ENCODE data around the gene FOXD2.
"Not testable (repeated sequence)": the region's sequence is repeated elsewhere in the genome, so short reads cannot be mapped to it uniquely, and the experiment has no call there.

The FOXD2 gene

DNA sequence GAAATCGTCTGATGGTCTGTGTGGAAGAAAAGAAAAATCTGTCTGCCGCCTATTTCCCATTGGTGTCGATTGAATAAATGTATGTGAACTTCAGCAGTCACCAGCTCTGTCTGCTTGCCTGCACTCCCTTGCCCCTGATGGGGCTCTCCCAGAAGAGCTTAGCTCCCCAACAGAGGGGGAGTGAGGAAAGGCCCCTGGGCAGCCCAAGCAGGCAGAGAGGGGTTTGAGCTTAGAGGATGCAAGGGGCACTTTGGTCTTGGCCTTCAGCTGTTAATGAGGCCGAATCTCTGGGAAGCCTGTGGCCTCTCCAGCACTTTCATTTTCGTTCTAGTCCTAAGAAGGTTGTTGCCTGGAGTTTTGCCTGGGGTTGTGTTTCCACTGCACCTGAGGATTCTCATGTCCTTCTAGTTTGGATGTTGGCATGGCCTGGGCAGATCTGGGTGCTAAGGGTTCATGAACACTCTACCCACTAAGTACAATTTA is 2.8 kb downstream of the FOXD2 start:
- no peak for DNase-seq

DNA sequence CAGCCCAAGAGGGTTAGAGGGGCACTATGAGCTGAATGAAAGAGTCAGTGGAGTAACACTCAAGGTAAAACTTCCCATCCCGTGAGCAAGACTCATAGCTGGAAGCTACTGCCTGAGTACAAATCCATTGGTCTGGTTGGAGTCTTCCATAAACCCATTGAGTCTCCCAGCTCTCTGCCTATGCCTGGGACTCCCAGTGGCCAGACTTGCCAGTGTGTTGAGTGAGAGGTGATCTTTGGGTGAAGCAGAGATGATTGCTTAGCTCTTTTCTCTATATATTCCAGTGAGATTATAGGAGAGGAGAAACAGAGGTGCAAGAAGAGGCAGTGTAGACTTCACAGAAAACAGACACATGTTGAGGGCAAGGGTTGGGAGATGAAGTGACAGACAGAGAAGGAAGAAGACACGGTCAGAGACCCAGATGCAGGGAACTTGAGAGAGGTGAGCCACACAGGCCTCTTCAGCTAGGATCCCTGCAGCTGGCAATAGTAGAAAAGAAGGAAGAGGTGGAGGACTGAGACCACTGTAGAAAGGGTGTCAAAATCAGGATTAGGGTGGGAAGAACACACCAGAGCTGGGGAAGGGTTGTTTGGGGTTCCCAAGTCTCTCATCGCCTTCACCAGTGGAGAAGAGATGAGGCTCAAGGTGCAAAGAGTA is 3.7 kb downstream of the FOXD2 start:
- DNase-seq, result no peak

- DNase-seq, result no peak
Measured at GRCh38 chr1:47442202-47442601, 4.4 kb downstream of the FOXD2 start.

DNA sequence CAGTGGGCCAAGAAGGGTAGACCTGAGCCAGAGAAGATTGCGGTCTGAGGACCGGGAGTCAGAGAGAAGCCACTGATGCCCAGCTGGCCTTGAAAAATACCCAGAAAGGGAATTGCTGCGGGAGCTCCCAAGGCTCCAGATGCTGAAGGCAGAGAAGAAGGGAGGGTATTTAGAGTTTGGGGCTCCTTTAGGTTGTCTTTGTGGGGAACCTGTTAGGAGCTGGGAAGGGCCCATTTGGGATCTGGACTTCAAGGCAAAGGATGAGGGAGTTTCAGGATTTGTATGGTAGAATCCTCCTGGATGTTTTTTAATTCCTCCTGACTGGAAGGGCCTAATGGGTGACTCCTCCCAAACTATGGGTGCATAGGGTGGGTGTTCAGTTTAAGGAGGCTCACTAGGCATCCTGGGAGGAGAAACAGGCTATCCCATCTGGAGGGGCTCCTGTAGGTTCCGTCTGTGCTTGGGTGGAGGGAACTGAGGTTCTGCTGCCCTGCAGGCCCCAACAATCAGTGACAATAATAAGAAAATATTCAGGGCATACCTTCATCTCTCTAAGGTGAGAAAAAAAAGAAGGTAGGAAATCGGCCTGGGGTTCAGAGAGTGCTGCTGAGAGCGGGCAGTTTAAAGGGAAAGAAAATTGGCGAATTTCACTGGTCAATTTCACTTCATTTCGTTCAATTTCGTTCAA is 5.1 kb downstream of the FOXD2 start:
- no peak for DNase-seq

GRCh38 chr1:47443530-47444296 is 5.9 kb downstream of the FOXD2 start:
- DNase-seq, result no peak

DNA sequence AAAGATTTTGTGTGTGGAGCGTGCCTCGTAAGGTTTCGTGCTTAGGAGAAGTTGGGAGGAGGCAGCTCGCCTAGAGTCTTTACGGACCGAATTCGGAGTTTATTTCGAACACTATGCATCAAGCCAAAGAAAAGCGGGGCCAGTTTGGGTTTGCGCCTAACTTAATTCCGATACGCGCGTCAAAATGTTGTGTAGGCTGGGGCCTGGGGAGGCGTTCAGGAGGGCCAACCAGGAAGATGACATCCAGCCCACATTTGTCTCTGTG is 6.4 kb downstream of the FOXD2 start:
- no peak for DNase-seq

DNA sequence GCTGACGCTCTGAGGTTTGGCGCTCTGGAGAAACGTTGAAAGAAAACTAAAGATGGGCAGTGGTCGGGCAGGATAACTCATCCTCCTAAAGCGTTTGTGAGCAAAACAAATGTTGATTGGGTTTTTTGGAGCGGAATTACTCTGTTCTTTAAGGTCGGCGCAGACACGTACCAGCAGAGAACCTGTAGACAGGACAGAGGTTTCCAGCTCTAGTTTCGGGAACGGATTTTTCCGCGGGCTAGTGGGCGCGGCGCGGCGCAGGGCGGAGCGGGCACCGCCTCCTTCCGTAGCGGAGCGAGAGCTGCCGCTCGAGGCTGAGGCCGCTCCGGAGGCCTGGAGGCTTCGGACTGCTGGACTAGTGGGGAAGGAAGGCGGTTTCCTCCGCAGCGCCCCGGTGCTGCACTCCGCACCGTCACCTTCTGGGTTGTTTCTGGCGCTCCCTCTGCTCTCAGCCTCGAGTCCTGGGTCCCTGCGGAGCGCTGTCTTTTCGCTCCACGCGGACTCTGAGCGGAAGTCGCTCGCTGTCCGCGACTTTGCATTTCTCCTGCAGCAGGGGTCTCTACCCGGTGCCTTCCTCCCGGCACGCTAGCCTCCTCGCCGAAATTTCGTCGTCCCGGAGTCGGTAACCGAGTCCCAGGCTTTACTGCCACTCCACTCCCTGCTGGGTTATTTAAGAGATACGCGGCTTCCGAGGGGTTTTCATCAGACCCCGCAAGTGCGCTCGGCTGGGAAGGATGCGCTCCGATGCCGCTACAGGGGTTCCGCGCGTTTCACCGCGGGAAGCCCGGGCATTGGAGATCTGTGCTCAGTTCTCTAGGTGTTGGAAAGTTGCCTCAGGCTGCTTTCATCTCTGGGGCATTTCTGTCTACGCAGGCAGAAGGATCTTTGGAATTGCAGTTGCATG is 7.0 kb downstream of the FOXD2 start:
- DNase-seq, result peak in 1 of 2 donors; percentile 31

GRCh38 chr1:47445823-47446550 is 8.1 kb downstream of the FOXD2 start:
- DNase-seq, result no peak

- peak in 1 of 2 donors; percentile 3 for DNase-seq
Measured at GRCh38 chr1:47448462-47449222, 10.8 kb downstream of the FOXD2 start.

DNA sequence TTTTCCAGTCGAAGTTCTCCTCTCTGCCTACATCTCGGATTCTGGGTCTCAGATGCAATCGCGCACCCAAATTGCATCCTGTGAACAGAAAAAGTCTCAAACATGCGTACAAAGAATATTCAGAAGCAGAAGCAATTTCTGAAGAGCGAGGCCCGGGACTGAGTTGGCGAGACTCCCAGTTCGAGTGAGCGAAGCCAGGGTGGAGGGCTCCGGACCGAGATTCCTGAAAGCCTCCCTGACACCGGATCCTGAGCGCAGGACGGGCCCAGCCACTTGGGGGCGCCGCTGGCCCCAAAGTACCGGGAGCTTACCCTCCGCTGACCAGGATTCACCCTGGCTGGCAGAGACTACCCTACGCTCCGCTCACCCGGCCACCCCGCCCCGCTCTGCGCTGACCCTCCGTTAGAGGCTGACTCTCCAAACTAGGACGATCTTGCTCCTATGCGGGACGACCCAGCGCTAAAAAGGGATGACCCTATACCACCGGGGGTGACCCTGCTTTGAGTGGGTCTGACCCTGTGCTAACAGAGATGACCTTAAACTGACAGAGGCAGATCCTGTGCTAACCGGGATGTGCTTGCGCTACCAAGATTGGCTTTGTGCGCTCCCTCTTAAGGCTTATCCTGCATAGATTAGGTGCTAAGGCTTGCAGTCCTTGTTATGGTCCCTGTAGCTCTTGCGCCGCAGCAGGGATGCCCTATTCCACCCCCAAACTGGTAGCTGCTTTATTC is 12.1 kb downstream of the FOXD2 start:
- no peak for DNase-seq

DNA sequence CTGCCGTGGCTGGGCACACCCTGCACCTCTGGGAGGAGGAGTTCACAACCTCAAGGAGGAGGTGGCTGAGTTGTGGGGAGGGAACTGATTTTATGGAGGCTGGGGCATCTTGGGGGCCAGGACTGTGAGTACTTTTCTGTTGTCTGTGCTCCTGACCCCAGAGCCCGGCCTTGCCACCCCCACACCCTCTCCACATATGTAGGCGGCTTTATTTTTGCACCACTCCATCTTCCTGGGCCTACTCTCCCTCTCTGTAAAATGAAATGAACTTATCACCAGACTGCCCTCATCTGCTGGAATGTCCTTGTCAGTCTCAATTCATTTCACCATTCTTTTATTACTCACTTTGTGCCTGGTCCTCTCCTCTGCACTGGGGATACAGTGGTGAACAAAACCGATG is 12.8 kb downstream of the FOXD2 start:
- peak in 1 of 2 donors; percentile 4 for DNase-seq

- DNase-seq, result peak in 1 of 2 donors; percentile 8
Measured at GRCh38 chr1:47452426-47452825, 14.6 kb downstream of the FOXD2 start.

DNA sequence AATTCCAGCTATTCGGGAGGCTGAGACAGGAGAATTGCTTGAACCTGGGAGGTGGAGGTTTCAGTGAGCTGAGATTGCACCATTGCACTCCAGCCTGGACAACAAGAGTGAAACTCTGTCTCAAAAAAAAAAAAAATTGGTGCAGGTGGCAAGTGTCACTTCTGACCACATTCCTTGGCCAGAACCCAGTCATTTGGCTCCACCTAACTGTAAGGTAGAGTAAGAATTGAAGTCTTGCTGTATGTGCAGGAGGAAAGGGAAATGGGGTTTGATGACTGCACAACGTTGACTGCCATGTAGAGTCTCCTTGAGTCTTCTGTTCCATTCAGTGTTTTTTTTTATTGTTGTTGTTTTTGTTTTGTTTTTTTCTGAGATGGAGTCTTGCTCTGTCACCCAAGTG is 16.1 kb downstream of the FOXD2 start:
- DNase-seq, result not testable (repeated sequence)

- no peak for DNase-seq
Measured at GRCh38 chr1:47456250-47456649, 18.4 kb downstream of the FOXD2 start.

DNA sequence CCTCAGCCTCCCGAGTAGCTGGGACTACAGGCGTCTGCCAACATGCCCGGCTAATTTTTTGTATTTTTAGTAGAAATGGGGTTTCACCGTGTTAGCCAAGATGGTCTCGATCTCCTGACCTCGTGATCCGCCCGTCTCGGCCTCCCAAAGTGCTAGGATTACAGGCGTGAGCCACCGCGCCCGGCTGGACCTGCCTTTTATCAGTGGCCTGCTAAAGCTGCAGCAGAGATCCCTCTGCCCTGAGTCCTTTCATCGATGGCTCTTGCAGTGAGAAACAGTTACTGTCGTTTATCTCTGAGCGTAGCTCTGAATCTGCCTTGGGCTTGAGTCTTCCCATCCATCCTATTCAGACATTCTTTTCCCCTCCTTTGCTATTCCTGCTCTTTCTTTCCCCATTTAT is 19.7 kb downstream of the FOXD2 start:
- DNase-seq, result not testable (repeated sequence)

DNA sequence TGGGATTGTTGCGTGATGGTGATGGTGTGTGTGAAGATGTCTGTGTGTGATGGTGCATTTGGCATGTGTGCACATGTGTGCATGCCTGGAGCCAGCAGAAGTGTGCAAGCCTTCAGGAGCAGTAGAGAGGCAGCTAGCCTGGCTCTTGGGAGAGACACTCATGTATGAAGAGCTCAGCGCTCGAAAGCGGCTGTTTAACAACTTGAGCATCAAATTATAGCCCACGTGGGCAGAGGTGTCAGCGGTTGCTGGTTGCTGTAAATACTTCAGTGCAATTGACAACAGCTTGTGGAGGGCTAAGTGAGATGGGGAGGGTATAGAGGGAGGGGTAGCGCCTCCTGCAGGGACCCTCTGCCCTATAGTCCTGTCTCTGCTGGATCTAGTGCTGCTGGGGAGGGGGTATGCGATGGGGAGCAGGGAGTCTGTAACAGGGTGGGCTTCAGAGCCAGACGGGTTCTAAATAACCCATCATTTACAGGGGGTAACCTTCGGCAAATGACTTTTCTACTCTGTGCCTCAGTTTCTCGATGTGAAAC is 21.5 kb downstream of the FOXD2 start:
- no peak for DNase-seq

DNA sequence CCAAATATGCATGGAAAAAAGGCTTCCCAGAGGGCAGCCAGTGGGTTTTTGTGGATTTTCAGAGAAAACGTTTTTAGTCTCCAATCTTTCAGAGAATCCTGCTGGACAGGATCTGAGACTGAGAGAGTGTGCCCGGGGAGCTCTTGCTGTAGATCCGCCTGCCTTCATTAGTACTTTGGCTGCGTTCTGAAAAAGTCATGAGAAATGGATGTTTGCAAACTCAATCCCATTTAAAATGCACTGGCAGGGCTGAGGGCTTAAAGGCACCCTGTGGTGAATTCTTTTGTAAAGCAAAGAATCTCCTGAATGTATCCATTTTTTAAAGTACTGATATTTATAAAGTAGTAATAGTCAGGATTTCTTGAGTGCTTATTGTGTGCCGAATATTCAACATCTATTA is 22.2 kb downstream of the FOXD2 start:
- no peak for DNase-seq

DNA sequence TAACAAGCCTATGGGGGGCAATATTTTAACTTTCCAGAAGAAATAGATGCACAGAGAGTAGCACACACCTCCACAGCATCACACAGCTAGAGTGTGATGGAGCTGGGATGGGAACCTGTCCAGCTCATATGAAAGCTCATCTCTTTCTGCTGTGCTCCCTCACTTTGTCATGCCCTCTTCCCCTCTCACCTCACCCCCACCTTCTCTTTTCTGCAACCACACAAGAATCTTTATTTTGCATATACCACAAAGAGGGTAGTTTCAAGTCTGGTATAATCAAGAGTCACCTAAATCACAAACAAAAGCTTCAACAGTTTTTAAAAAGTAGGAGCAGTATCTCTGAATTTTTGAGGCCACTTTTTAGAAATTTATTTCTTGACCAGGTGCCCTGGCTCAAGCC is 22.6 kb downstream of the FOXD2 start:
- no peak for DNase-seq

GRCh38 chr1:47465605-47466004 is 27.8 kb downstream of the FOXD2 start:
- DNase-seq, result no peak

DNA sequence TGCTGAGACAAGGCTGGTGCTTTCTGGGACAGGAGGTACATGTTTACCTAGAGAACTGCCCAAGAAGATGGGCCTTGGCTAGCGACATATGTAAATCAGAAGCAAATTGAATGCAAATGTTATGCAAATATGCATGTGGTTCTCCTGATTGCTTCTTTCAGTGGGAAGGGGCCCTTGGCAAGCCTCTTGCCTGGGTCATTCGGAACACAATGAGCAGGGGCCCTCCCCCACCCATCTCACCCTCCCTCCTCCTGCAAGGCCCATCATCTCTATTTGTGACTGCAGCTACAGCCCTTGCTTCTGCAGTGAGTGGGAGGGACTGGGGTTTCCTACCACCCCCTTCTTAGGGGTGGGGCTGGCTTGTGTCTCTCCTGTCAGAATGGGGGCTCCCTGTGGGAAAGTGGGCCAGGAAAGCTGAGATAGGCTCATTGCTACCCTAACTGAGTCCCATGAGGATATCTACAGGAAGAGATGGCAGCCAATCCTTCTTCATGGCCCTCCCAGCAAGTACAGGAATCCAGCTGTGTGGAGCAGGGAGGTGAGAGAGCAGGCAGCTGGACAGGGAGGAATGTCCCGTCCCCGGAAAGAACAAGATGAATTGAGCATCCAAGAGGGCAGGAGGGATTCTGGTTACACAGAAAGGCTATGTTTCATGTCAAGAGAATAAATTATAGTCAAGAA is 31.0 kb downstream of the FOXD2 start:
- DNase-seq, result no peak
